ENCODE results near the gene LAMC2.
"Not testable (repeated sequence)": the region's sequence is repeated elsewhere in the genome, so short reads cannot be mapped to it uniquely, and the experiment has no call there.

Gene LAMC2

GRCh38 chr1:183185941-183186490, at the start of gene LAMC2:
LAMC2 (plus strand) TSS chr1:183186264; CDS start chr1:183186353, 89 bp downstream.
- peak; percentile 24 for DNase-seq

- no peak for DNase-seq
Measured at GRCh38 chr1:183137782-183138181, 48.3 kb upstream of the LAMC2 start.

GRCh38 chr1:183138301-183138700, 47.8 kb upstream of the LAMC2 start:
- DNase-seq = no peak

GRCh38 chr1:183139281-183139942, 46.7 kb upstream of the LAMC2 start:
- DNase-seq = no peak

GRCh38 chr1:183140633-183141032, 45.4 kb upstream of the LAMC2 start:
- no peak for DNase-seq

- DNase-seq = no peak
Measured at GRCh38 chr1:183142171-183142570, 43.9 kb upstream of the LAMC2 start.

- no peak for DNase-seq
Measured at GRCh38 chr1:183143576-183144315, 42.3 kb upstream of the LAMC2 start.

- no peak for DNase-seq
Measured at GRCh38 chr1:183144752-183145151, 41.3 kb upstream of the LAMC2 start.

GRCh38 chr1:183147735-183148134, 38.3 kb upstream of the LAMC2 start:
- no peak for DNase-seq

- DNase-seq = no peak
Measured at GRCh38 chr1:183148599-183148998, 37.5 kb upstream of the LAMC2 start.

- DNase-seq = no peak
Measured at GRCh38 chr1:183149273-183149672, 36.8 kb upstream of the LAMC2 start.

GRCh38 chr1:183150032-183150431, 36.0 kb upstream of the LAMC2 start:
- DNase-seq = not testable (repeated sequence)

GRCh38 chr1:183150445-183150844, 35.6 kb upstream of the LAMC2 start:
- no peak for DNase-seq

- DNase-seq = no peak
Measured at GRCh38 chr1:183152180-183152579, 33.9 kb upstream of the LAMC2 start.

GRCh38 chr1:183155939-183156338, 30.1 kb upstream of the LAMC2 start:
- DNase-seq = no peak

- no peak for DNase-seq
Measured at GRCh38 chr1:183159960-183160359, 26.1 kb upstream of the LAMC2 start.

- no peak for DNase-seq
Measured at GRCh38 chr1:183161391-183161790, 24.7 kb upstream of the LAMC2 start.

- no peak for DNase-seq
Measured at GRCh38 chr1:183163316-183163715, 22.7 kb upstream of the LAMC2 start.

- DNase-seq = no peak
Measured at GRCh38 chr1:183164340-183164739, 21.7 kb upstream of the LAMC2 start.

- DNase-seq = no peak
Measured at GRCh38 chr1:183164963-183165362, 21.1 kb upstream of the LAMC2 start.

GRCh38 chr1:183165456-183165855, 20.6 kb upstream of the LAMC2 start:
- DNase-seq = no peak

- no peak for DNase-seq
Measured at GRCh38 chr1:183166454-183166853, 19.6 kb upstream of the LAMC2 start.

GRCh38 chr1:183167676-183168075, 18.4 kb upstream of the LAMC2 start:
- DNase-seq = no peak

- DNase-seq = no peak
Measured at GRCh38 chr1:183168308-183168707, 17.8 kb upstream of the LAMC2 start.

Data from CD4-positive, alpha-beta T cell treated with Interleukin-17A for 4 hours (primary cell).